Camera-type eye (tissue), 1 donor: ENCODE data around the gene HAUS3. TPM values are rescaled to one million over a fixed set of nuclear protein-coding genes. Genes with fewer than 3 reads are reported as not detected.

Source experiments
- total RNA-seq: library from RNA; depleted of rRNA; stranded (reverse); fragments of >200 nt; gene quantifications from one replicate; pipeline ENCODE4 v1.2.3, GENCODE V29; 2014

The HAUS3 gene
- 29.4 TPM for total RNA-seq

GRCh38 chr4:2241410-2242353 lies at the start of gene HAUS3, which contains the start of gene POLN:
HAUS3 (minus strand) TSS chr4:2242121; CDS start chr4:2240946, 1,175 bp downstream.
POLN (minus strand) TSS chr4:2242121; CDS start chr4:2229231, 12,890 bp downstream.

GRCh38 chr4:2261853-2262144 lies 19.9 kb upstream of the HAUS3 start, which contains the start of gene MXD4:
MXD4 (minus strand) TSS chr4:2262109; CDS start chr4:2261980, 129 bp downstream.

Other genes starting within 250 kb of the HAUS3 start
- 41.3 TPM for gene NELFA, start 233.1 kb downstream of the HAUS3 start, total RNA-seq
- gene NAT8L, start 182.8 kb downstream of the HAUS3 start, total RNA-seq, result 3.5 TPM
- gene POLN, start within 50 bp of the HAUS3 start, total RNA-seq, result 4.8 TPM
- gene MXD4, start 20.0 kb upstream of the HAUS3 start, total RNA-seq, result 40.8 TPM
- gene ZFYVE28, start 176.5 kb upstream of the HAUS3 start, total RNA-seq, result 10.4 TPM
- gene CFAP99, start 176.8 kb upstream of the HAUS3 start, total RNA-seq, result not detected
- 51.6 TPM for gene RNF4, start 227.0 kb upstream of the HAUS3 start, total RNA-seq